H1 (cell line): ENCODE data around the gene TSPAN32.

Experiments
- BRCA1 ChIP-seq: IDR thresholded peaks from 2 replicates; pipeline ENCODE4 v1.6.1; 2012; ENCODE audit warnings: low read depth, low read length, improper control_type of control experiment
- EP300 ChIP-seq, 2 experiments: IDR thresholded peaks; 1 replicate in 1 of 2; 2 replicates in 1 of 2; pipeline ENCODE4 v1.6.1; 2011 to 2012; ENCODE audit warnings: low read depth in 2 of 2, low read length in 2 of 2, mild to moderate bottlenecking in 2 of 2, borderline replicate concordance in 1 of 2, inconsistent platforms in 1 of 2, moderate library complexity in 1 of 2
- EZH2 ChIP-seq: fragments of 200-600 bp; sonication (generic); IDR thresholded peaks from 2 replicates; pipeline ENCODE4 v1.7.1; 2012; ENCODE audit warnings: low read depth, mild to moderate bottlenecking, moderate library complexity, low read length, inconsistent platforms; ENCODE audit not compliant: severe bottlenecking
- JUN ChIP-seq: IDR thresholded peaks from 2 replicates; pipeline ENCODE4 v1.6.1; 2011; ENCODE audit warnings: low read depth, mild to moderate bottlenecking, improper control_type of control experiment, low read length
- NRF1 ChIP-seq: IDR thresholded peaks from 2 replicates; pipeline ENCODE4 v1.6.1; 2011; ENCODE audit warnings: mild to moderate bottlenecking, low read depth, low read length, improper control_type of control experiment
- POLR2A ChIP-seq, 2 experiments: IDR thresholded peaks; 1 replicate in 1 of 2; 2 replicates in 1 of 2; pipeline ENCODE4 v1.6.1; 2011; ENCODE audit warnings: low read depth in 2 of 2, low read length in 2 of 2, mild to moderate bottlenecking in 2 of 2; ENCODE audit errors: control extremely low read depth in 1 of 2
- POLR2AphosphoS5 ChIP-seq: IDR thresholded peaks from 2 replicates; pipeline ENCODE4 v1.6.1; 2011; ENCODE audit warnings: low read depth, low read length
- RAD21 ChIP-seq, 2 experiments: IDR thresholded peaks in 1 of 2; conservative IDR thresholded peaks in 1 of 2; 2 replicates each; pipeline ENCODE4 v1.6.1; 2011; ENCODE audit warnings: low read depth in 2 of 2, low read length in 2 of 2, improper control_type of control experiment in 1 of 2, inconsistent platforms in 1 of 2, mild to moderate bottlenecking in 1 of 2, moderate library complexity in 1 of 2
- RBBP5 ChIP-seq: IDR thresholded peaks from 2 replicates; pipeline ENCODE4 v1.7.1; 2012; ENCODE audit warnings: low read depth, mild to moderate bottlenecking, inconsistent platforms, low read length, moderate library complexity, borderline replicate concordance
- SP1 ChIP-seq: IDR thresholded peaks from 2 replicates; pipeline ENCODE4 v1.6.1; 2011; ENCODE audit warnings: low read depth, low read length
- TAF7 ChIP-seq: optimal IDR thresholded peaks from 2 replicates; pipeline ENCODE3; 2011; ENCODE audit warnings: low read depth, mild to moderate bottlenecking, inconsistent platforms, low read length, moderate library complexity, borderline replicate concordance
- TEAD4 ChIP-seq: IDR thresholded peaks from 2 replicates; pipeline ENCODE4 v1.6.1; 2012; ENCODE audit warnings: low read depth, low read length, inconsistent platforms, mixed read lengths
- ZNF274 ChIP-seq: IDR thresholded peaks from 2 replicates; pipeline ENCODE4 v1.7.0; 2012; ENCODE audit warnings: low read length, borderline replicate concordance; ENCODE audit errors: extremely low read depth
- TF ChIP-seq, protein P1 (sequence below), 3 experiments: IDR thresholded peaks; 1 replicate in 2 of 3; 2 replicates in 1 of 3; pipeline versions ENCODE4 v1.5.1 to v1.6.1; 2011; ENCODE audit warnings: low read length in 3 of 3, mild to moderate bottlenecking in 3 of 3, inconsistent platforms in 2 of 3, low read depth in 1 of 3, moderate library complexity in 1 of 3; ENCODE audit not compliant: insufficient read depth in 1 of 3; ENCODE audit errors: control extremely low read depth in 1 of 3

DNA sequence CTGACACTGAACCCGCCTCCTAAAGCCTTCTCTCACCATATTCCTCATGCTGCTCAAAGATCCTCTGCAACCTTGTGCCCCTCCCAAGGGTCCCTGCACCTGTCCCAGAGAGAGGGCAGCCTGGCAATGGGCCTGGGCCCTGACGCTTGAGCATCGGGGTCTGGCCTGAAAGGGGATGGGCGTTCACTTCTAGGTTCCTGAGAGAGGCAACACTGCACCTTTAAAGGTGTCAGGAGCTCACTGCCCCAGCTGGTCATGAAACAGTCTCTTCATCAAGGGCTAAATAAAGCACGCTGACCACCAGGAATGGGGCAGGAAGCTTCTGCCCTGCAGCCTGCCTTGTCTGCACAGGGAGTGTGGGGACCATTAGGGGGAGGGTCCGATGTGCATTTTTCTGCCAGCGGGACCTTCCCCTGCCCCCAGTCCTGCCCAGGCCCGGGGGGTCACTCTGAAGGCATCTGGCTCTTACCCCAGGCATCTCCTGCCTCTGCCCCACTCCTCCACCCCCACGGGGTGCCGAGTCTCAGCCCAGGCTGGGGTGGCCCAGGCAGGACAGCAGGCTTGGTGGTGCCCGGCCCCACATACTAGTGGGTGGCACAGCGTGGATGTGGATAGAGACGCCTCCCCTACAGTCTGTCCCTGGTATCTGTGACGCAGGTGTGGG lies 3.5 kb upstream of the TSPAN32 start:
- no peak for TF ChIP-seq JUN
- TF ChIP-seq RBBP5, result no peak
- TF ChIP-seq, protein P1, sequence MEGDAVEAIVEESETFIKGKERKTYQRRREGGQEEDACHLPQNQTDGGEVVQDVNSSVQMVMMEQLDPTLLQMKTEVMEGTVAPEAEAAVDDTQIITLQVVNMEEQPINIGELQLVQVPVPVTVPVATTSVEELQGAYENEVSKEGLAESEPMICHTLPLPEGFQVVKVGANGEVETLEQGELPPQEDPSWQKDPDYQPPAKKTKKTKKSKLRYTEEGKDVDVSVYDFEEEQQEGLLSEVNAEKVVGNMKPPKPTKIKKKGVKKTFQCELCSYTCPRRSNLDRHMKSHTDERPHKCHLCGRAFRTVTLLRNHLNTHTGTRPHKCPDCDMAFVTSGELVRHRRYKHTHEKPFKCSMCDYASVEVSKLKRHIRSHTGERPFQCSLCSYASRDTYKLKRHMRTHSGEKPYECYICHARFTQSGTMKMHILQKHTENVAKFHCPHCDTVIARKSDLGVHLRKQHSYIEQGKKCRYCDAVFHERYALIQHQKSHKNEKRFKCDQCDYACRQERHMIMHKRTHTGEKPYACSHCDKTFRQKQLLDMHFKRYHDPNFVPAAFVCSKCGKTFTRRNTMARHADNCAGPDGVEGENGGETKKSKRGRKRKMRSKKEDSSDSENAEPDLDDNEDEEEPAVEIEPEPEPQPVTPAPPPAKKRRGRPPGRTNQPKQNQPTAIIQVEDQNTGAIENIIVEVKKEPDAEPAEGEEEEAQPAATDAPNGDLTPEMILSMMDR (IDR thresholded peaks at IDR 0.05; ENCODE audit: control extremely low read depth in 1 of 3, insufficient read depth in 1 of 3, low read depth in 1 of 3, low read length in 3 of 3), result no peak
- TF ChIP-seq BRCA1, result no peak
- TF ChIP-seq SP1, result no peak
- TF ChIP-seq EP300 (IDR thresholded peaks at IDR 0.05; ENCODE audit: borderline replicate concordance in 1 of 2, low read depth in 2 of 2, low read length in 2 of 2), result no peak
- TF ChIP-seq RAD21 (IDR thresholded peaks at IDR 0.05 in 1 of 2, conservative IDR thresholded peaks at IDR 0.05 in 1 of 2; ENCODE audit: low read depth in 2 of 2, low read length in 2 of 2), result no peak
- TF ChIP-seq NRF1, result no peak
- TF ChIP-seq POLR2A (IDR thresholded peaks at IDR 0.05; ENCODE audit: control extremely low read depth in 1 of 2, low read depth in 2 of 2, low read length in 2 of 2), result no peak
- TF ChIP-seq POLR2AphosphoS5, result no peak
- no peak for TF ChIP-seq EZH2
- TF ChIP-seq TEAD4, result no peak
- TF ChIP-seq TAF7, result no peak
- no peak for TF ChIP-seq ZNF274
